Measurements from ENCODE around the gene AP1S1. TPM values are rescaled to one million over a fixed set of nuclear protein-coding genes. Genes with fewer than 3 reads are reported as not detected.

Gene AP1S1
- total RNA-seq, 1 experiment from 2014 or later, result 79.0 TPM

DNA sequence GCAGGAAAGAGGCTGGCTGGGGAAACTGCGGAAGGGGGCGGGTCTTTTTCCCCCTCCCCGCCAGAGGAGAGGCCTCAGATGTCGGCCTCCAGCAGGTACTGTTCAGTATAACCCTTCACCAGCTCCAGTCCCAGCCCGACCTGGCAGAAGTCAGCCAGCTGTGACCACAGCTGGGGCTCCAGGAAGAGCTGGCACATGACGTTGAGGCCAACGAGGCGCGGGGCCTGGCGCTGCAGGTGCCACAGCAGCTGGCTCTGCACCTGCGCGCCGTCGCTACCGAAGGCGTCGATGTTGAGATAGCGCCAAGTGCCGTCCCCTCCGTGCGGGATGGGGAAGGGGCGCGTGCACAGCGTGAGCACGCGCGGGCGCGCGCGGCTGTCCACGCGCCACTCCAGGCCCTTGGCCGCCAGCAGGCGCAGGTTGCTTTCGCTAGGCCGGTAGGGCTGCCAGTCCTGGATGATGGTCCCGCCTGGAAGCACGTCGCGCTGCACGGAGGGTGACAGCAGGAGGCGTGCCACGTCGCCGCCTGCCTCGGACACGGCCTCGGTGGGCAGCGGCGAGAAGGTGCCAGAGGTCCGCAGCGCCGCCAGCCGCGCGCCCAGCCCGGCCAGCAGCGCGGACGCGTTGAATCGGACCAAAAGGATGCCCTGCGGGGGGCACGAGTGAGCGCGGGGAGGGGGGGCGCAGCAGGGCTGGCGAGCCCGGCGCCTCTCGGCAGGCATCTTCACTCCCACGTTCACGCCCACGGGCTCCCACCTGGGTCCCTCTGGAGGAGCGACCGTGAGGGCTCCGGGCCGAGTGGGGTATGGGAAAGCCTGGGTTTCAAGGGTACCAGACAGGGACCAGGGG is 18.0 kb downstream of the AP1S1 start:
- Histone ChIP-seq H3K36me3 (ENCODE audit: insufficient read depth, low read length, poor library complexity, severe bottlenecking) (no peaks in the 10 kb centered on the region), H3K9me3 (ENCODE audit: low read depth, low read length, poor library complexity, severe bottlenecking) (no peaks in the 10 kb centered on the region), H3K4me1 (ENCODE audit: insufficient read depth, low read length, poor library complexity, severe bottlenecking) (peaks cover 42% of the 10 kb centered on the region), H3K27me3 (replicated peaks; ENCODE audit: insufficient read depth, low read depth, low read length, poor library complexity) (peaks cover 58% of the 10 kb centered on the region), H3K27ac (ENCODE audit: low read depth, low read length, poor library complexity, severe bottlenecking) (no peak overlapping the region), H3K4me3 (ENCODE audit: low read depth, low read length, poor library complexity, severe bottlenecking) (peak overlapping the region; percentile 36)
- TF ChIP-seq, protein P1, sequence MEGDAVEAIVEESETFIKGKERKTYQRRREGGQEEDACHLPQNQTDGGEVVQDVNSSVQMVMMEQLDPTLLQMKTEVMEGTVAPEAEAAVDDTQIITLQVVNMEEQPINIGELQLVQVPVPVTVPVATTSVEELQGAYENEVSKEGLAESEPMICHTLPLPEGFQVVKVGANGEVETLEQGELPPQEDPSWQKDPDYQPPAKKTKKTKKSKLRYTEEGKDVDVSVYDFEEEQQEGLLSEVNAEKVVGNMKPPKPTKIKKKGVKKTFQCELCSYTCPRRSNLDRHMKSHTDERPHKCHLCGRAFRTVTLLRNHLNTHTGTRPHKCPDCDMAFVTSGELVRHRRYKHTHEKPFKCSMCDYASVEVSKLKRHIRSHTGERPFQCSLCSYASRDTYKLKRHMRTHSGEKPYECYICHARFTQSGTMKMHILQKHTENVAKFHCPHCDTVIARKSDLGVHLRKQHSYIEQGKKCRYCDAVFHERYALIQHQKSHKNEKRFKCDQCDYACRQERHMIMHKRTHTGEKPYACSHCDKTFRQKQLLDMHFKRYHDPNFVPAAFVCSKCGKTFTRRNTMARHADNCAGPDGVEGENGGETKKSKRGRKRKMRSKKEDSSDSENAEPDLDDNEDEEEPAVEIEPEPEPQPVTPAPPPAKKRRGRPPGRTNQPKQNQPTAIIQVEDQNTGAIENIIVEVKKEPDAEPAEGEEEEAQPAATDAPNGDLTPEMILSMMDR (conservative IDR thresholded peaks at IDR 0.05; ENCODE audit: low read depth, low read length), result no peak
- peak; percentile 70 for TF ChIP-seq EZH2 (IDR thresholded peaks at IDR 0.05; ENCODE audit: borderline replicate concordance, low read depth, low read length, poor library complexity, severe bottlenecking)
- ChIA-PET CTCF (no interaction called here), POLR2A (ENCODE audit: low non-redundant PET) (no interaction called here)
- no TSS peak for BruUV-seq (replicated peaks)
- DNase-seq (ENCODE audit: low spot score), result no peak
- intact Hi-C loops (cut with micrococcal nuclease; ENCODE audit: unreplicated experiment), result loop anchor here (10.0 kb wide), 1 partner anchor 77 kb away; no protein-coding TSS in a partner anchor

DNA sequence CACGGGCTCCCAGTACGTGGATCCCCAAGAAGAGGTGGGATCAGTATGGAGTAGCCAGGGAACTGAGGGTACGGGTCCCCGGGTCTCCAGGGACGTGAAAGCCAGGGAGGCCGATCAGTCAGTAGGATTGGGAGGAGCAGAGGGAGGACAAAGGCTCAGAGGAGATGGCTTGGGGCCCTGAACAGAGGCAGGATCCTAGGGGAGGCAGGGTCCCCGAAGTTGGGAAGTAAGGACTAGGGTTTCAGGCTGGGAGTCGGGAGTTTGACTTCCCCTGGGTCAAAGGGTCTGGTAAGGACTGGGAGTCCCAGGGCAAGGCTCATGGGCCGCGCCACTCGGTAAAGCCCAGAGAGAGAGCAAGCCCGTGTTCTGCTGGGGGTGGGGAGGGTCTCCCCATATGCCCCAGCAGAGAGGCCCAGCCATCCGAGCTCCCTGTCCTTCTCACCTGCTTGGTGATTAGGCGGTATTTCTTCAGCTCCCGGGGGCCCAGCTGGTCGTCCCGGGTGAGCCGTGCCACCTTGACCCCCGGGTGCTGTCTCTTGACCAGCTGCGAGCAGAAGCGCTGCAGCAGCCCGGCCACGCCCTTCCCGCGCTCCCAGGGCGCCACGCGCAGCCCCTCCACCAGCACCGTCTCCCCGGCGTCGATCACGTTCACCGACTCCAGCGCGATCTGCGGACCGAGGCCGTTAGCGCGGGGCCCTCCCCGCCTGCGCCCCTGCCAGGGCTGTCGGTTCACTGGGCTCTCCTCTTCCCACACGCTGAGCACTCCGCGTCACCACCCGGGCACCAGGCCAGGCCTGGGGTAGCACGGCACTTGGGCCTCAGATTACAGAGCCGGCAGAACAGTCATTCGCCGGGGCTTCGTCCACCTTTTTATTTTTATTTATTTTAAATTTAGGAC is 18.8 kb downstream of the AP1S1 start:
- Histone ChIP-seq H3K4me3 (ENCODE audit: low read depth, low read length, poor library complexity, severe bottlenecking) (peak overlapping the region; percentile 36), H3K4me1 (ENCODE audit: insufficient read depth, low read length, poor library complexity, severe bottlenecking) (peaks cover 39% of the 10 kb centered on the region), H3K27ac (ENCODE audit: low read depth, low read length, poor library complexity, severe bottlenecking) (no peak overlapping the region), H3K36me3 (ENCODE audit: insufficient read depth, low read length, poor library complexity, severe bottlenecking) (no peaks in the 10 kb centered on the region), H3K9me3 (ENCODE audit: low read depth, low read length, poor library complexity, severe bottlenecking) (no peaks in the 10 kb centered on the region), H3K27me3 (replicated peaks; ENCODE audit: insufficient read depth, low read depth, low read length, poor library complexity) (peaks cover 59% of the 10 kb centered on the region)
- ChIA-PET POLR2A (ENCODE audit: low non-redundant PET) (no interaction called here), CTCF (interaction anchor here (0.9 to 1.1 kb wide), 2 partner anchors 19 to 29 kb away, joined by 5 to 10 read pairs; no protein-coding TSS in a partner anchor)
- no TSS peak for BruUV-seq (replicated peaks)
- intact Hi-C loops (cut with micrococcal nuclease; ENCODE audit: unreplicated experiment), result loop anchor here (10.0 kb wide), 1 partner anchor 78 kb away; no protein-coding TSS in a partner anchor
- DNase-seq (ENCODE audit: low spot score), result peak; percentile 83
- TF ChIP-seq EZH2 (IDR thresholded peaks at IDR 0.05; ENCODE audit: borderline replicate concordance, low read depth, low read length, poor library complexity, severe bottlenecking), result no peak
- TF ChIP-seq, protein P1 (conservative IDR thresholded peaks at IDR 0.05; ENCODE audit: low read depth, low read length), result no peak

DNA sequence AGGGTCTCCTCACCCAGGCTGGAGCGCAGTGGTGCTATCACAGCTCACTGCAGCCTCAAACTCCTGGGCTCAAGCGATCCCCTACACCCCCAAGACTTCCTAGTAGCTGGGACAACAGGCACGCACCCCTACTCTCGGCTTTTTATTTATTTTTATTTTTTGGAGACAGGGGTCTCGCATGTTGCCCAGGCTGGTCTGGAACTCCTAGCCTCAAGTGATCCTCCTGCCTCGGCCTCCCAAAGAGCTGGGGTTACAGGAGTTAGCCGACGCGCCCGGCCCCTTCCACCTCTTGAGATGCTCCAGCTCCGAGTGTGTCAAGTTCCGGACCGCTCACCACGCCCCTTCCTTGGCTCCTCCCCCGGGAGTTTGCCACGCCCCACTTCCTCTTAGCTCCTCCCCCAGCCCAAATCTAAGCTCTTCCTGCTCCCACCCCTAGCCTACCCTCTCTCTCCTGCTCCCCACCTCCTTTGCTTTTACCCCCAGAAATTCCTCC is 19.5 kb downstream of the AP1S1 start:
- Histone ChIP-seq H3K27ac (ENCODE audit: low read depth, low read length, poor library complexity, severe bottlenecking) (no peak overlapping the region), H3K4me1 (ENCODE audit: insufficient read depth, low read length, poor library complexity, severe bottlenecking) (peaks cover 39% of the 10 kb centered on the region), H3K36me3 (ENCODE audit: insufficient read depth, low read length, poor library complexity, severe bottlenecking) (no peaks in the 10 kb centered on the region), H3K27me3 (replicated peaks; ENCODE audit: insufficient read depth, low read depth, low read length, poor library complexity) (peaks cover 58% of the 10 kb centered on the region), H3K9me3 (ENCODE audit: low read depth, low read length, poor library complexity, severe bottlenecking) (no peaks in the 10 kb centered on the region), H3K4me3 (ENCODE audit: low read depth, low read length, poor library complexity, severe bottlenecking) (peak overlapping the region; percentile 36)
- DNase-seq (ENCODE audit: low spot score), result peak; percentile 84
- no TSS peak for BruUV-seq (replicated peaks)
- ChIA-PET POLR2A (ENCODE audit: low non-redundant PET) (no interaction called here), CTCF (interaction anchor here (0.9 to 1.1 kb wide), 2 partner anchors 19 to 30 kb away, joined by 5 to 10 read pairs; no protein-coding TSS in a partner anchor)
- intact Hi-C loops (cut with micrococcal nuclease; ENCODE audit: unreplicated experiment), result loop anchor here (10.0 kb wide), 1 partner anchor 79 kb away; no protein-coding TSS in a partner anchor
- TF ChIP-seq, protein P1 (conservative IDR thresholded peaks at IDR 0.05; ENCODE audit: low read depth, low read length), result no peak
- TF ChIP-seq EZH2 (IDR thresholded peaks at IDR 0.05; ENCODE audit: borderline replicate concordance, low read depth, low read length, poor library complexity, severe bottlenecking), result no peak
